GM18873 (cell line): ENCODE results near the gene DRGX.

Experiments used
- ATAC-seq: cut with Tn5 transposase; IDR thresholded peaks from one replicate; pipeline ENCODE4 v1.9.1; 2021; ENCODE audit warnings: mild to moderate bottlenecking, moderate library complexity, moderate number of reproducible peaks; ENCODE audit not compliant: unreplicated experiment, low FRiP score

The DRGX gene

DNA sequence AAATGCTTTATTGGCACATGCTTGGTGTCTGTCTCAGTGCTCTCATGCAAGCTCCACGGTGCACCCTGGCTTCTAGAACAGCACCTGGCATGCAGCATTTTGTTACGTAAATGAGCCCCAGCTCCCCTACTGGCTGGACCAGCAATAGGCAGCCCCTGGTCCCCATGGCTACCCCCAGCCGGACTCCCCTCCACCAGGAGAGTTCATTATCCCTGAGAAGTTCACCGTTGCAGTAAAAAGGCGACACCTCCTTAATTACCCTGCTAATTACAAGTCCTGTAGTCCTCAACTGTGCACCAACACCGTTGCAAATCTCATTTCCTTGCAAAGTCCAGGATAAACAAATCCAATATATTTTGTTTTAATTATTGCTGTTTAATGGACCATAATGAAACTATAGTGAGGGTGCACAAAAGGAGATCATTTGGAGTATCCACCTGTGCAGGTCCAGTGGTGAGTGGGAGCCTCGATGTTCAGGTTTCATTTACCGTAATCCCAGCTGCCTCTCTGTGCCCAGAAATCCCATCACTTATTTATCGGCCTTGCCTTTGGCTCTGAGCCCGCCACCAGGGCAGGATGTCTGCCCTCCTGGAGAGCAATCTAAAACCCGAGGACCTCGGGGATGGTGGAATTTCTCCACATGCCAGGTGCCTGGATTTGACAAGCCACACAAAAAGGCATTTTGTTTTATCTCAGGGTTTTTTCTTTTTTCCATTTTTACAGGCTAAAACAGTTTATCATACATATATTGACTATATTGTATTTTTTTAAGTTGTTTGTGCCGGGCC lies 12.8 kb upstream of the DRGX start:
- no peak for ATAC-seq

- no peak for ATAC-seq
Measured at GRCh38 chr10:49407552-49408137, 11.8 kb upstream of the DRGX start.

GRCh38 chr10:49407151-49407550 lies 11.3 kb upstream of the DRGX start:
- no peak for ATAC-seq

- ATAC-seq: no peak
Measured at GRCh38 chr10:49404321-49404878, 8.5 kb upstream of the DRGX start.

DNA sequence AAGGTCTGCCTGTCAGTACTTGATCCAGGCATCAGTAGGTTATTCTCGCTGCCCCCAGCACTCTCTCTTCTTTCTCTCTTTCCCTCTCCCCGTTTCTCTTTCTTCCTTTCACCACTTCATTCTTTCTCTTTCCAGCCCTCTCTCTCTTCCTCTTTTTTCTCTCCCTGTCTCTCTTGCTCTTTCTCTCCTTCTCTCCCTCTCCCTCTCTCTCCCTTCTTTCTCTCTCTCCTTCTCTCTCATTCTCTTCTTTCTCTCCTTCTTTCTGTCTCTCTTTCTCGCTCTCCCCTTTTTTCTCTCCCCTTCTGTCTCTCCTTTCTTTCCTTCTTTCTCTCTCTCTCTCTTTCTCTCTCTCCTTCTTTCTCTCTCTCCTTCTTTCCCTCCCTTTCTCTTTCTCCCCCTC lies 7.5 kb upstream of the DRGX start:
- ATAC-seq: no peak

GRCh38 chr10:49400365-49400764 lies 4.5 kb upstream of the DRGX start:
- ATAC-seq: no peak

DNA sequence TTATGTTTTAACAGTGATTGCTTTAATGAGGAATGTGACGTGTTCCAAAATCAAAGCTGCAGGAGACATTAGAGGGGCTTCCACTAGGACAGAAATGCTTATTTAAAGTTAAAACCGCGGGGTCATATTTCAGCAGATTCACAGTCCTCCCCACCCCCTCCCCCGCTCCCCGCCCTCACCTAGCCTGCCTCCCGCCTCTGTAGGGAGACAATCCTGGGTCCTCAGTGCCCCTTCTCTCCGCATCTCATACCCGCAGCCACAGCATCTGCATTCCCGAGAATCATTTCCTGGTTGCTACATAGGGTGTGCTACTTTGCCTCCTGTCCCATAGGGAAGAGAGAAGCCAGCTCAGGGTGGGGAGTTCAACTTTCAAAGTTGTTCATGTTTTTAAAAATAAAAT lies 3.1 kb upstream of the DRGX start:
- no peak for ATAC-seq

DNA sequence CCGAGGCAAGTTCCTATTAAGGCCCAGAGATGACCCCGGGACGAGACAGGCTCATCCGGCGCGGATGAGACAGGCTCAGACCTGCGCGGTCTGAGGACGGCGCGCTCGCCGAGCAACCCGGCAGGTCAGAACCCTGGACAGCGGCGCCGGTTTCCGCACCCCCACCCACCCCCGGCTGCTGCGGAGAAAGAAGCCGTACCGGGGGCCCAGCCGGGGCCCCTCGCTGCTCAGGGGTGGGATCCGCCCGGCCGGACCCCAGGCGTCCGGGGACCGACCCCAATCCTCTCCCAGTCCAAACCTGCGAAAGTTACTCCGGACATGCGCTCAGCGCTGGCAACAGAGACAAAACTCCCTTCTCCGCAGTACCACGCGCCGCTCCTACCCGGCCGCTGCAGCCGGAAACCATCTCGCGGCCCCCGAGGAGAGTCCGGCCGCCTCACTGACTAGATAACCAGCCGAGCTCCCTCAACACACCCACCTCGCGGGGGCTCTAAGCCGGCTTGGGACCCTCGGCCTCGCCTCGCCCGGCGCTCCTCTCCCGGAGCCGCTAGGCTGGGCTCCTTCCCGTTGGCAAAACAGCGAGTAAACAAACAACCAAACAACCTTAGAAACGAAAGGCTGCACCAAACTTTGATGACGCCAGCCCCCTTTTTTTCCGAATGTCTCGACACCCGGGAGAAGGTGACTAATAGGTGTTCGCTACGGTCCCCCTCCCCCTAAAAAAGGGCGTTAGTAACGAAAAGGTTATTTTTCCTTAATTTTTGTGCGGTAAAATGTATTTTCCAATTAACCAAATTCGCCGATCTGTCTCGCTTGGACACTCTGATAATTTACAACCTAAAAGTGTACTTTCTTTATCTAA lies 2.3 kb upstream of the DRGX start:
- no peak for ATAC-seq

DNA sequence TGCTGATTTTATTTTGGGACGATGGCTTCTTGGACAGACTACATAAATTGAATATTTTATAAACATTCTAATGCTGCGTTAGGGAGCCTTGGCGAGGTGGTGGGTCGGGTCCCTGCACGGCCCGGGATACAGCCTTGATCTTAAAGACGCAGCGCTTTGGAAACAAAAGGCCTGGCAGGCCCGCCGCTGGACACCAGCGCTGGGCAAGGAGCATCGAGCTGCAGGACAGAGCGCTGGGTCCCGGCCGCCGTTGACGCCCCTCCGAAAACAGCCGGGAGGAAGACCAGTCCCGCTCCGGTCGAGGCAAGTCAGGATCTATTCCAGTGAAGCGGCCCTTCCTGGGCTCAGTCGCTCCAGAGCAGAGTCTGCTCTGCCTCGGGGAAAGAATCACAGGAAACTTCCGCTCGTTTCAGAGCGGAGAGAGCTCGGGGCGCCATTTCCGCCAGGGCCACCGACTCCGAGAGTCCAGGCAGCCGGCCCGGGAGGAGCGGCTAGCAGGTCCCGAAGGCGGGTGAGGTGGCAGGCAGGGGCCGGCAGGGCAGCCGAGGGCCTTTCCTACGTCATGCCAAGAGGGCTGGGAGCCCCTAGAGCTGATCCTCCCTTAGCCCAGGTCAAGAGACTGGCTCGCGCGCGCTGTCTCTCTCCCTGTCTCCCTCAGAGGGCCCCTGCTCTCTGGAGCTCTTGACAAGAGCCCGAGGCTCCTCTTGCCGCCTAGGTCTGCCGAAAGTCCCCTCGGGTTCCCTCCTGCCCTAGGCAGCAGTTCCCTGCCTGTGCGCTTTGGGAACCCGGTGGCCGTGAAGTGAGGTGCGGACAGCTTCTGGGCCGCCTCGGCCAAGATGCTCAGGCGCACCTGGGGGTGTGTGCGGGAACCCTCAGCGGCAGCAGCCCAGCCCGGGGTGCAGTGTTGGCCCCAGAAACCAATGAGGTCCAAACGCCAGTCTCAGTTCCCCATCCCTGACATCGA lies 1.4 kb upstream of the DRGX start:
- ATAC-seq: no peak

- ATAC-seq: no peak
Measured at GRCh38 chr10:49396666-49396999, 744 bp upstream of the DRGX start.

GRCh38 chr10:49394933-49395740 lies 752 bp downstream of the DRGX start:
- ATAC-seq: no peak

DNA sequence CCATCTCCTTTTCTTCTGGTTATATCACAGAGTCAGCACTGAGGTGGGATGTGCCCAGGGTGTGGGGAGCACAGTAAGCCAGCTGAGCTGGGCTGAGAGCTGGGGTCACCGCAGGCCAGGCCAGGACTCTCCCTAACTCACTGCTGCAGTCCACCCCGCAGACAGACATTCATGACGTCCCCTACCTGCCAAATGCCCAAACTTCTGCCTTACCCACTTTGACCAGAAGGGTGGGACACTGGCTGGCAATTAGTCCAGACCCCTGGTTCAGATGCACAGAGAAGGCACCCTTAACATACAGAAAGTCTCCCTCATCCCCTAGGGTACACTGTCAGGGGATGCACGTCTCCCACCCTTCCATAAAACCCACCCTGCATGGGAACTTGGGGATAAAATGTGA lies 2.1 kb downstream of the DRGX start:
- no peak for ATAC-seq

- no peak for ATAC-seq
Measured at GRCh38 chr10:49393301-49393700, 2.6 kb downstream of the DRGX start.

GRCh38 chr10:49389361-49389933 lies 6.4 kb downstream of the DRGX start:
- no peak for ATAC-seq

DNA sequence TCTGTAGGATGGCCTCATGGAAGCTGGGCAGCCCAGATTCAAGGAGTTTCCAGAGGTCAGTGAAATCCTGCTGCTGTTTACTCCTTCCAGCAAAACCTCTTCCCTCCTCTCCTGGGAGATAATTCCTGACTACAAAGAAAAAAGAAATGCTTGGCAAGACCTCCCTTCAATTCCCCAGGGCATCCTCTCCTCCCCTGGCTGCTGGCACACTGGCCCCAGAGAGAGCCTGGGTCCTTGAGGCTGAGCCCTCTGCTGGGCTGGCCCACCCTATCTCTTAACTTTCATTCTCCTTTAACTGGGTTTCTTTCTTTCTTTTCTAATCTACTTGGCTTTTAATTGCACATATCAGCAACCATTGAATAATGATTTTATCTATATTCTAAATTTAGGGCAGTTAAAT lies 7.7 kb downstream of the DRGX start:
- no peak for ATAC-seq

DNA sequence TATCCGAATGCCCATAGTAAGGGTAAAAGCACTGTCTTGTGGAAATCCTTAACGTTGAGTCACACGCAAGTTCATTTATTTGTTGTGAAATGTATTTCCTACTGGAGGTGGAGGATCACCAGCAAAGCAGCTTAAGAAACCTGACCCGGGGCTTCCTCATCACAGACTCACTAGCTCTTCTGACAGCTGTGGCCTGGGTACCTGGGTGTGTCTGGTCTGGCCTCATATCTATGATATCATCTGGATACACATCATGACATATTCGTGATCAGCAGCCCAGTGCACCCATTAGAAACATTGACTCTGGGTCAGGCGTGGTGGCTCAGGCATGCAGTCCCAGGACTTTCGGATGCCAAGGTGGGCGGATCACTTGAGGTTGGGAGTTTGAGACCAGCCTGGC lies 8.8 kb downstream of the DRGX start:
- no peak for ATAC-seq

GRCh38 chr10:49385939-49386922 lies 9.7 kb downstream of the DRGX start:
- ATAC-seq: no peak
